ENCODE results near the gene FGFBP3.
"Not testable (repeated sequence)": the region's sequence is repeated elsewhere in the genome, so short reads cannot be mapped to it uniquely, and the experiment has no call there.

Gene FGFBP3

GRCh38 chr10:91901784-91902677, 7.3 kb downstream of the FGFBP3 start:
- DNase-seq (ENCODE audit: low read depth in 2 of 2): peak; percentile 43 to 66

- DNase-seq (ENCODE audit: low read depth in 2 of 2): no peak
These were observed 11.9 kb downstream of the FGFBP3 start for GRCh38 chr10:91897421-91897820.

DNA sequence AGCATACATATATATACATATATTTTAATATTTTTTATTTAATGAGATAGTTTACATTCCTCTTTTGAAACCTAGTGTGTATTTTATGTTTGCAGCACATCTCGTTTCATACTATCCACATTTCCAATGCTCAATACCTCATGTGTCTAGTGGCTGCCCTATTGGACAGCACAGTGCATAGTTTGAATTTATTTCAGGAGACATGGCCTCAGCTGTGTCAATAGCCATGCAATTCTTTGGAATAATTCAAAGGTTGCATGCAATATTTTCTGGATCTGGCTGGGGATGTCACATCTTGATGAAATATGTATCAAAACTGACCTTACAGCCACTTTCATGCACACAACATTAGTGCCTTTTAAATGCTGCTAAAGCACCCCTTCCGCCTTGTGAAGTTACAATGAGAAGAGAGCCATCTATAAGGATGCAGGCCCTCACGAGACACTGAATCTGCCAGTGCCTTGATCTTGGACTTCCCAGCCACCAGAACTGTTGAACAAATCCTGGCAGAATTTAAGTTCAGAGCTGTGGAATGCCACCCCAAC, 13.0 kb downstream of the FGFBP3 start:
- DNase-seq (ENCODE audit: low read depth in 2 of 2): no peak

- not testable (repeated sequence) for DNase-seq (ENCODE audit: low read depth in 2 of 2)
These were observed 15.0 kb downstream of the FGFBP3 start for GRCh38 chr10:91894261-91894685.

GRCh38 chr10:91893051-91893450, 16.2 kb downstream of the FGFBP3 start:
- no peak for DNase-seq (ENCODE audit: low read depth in 2 of 2)

GRCh38 chr10:91891125-91892001, 17.9 kb downstream of the FGFBP3 start:
- no peak for DNase-seq (ENCODE audit: low read depth in 2 of 2)

- peak in 1 of 2 donors; percentile 15 for DNase-seq (ENCODE audit: low read depth in 2 of 2)
These were observed 21.8 kb downstream of the FGFBP3 start for GRCh38 chr10:91887272-91888076.

GRCh38 chr10:91886954-91887271, 22.4 kb downstream of the FGFBP3 start:
- DNase-seq (ENCODE audit: low read depth in 2 of 2): no peak

DNA sequence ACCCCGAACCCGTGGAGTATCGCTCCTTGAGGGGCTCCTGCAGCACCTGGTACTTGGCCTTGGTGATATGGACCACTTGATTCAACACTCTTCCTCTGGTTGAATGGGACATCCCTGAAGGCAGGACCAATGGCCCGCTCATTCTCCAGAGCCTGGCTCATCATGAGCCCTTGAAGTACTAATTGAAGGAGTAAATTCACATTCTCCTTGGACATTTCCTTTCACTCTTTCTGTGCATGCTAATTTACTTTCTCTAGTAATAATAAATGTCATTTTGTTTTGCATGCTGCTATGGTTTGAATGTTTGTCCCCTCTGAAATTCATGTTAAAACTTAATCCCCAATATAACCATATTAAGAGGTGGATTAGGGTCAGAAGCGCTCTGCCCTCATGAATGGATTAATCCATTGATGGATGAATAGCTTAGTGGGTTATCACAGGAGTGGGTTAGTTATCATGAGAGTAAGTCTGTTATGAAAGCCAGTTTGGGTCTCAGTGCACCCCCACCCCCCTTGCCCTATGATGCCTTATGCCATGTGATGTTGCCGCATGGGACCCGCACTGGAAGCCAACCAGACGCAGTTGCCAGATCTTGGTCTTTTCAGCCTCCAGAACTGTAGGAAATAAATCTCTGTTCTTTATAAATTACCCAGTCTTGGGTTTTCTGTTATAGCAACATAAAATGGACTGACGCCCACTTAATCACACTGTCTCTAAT, 23.8 kb downstream of the FGFBP3 start:
- no peak for DNase-seq (ENCODE audit: low read depth in 2 of 2)

- no peak for DNase-seq (ENCODE audit: low read depth in 2 of 2)
These were observed 24.8 kb downstream of the FGFBP3 start for GRCh38 chr10:91884536-91884935.

- DNase-seq (ENCODE audit: low read depth in 2 of 2): no peak
These were observed 25.5 kb downstream of the FGFBP3 start for GRCh38 chr10:91883549-91884444.

DNA sequence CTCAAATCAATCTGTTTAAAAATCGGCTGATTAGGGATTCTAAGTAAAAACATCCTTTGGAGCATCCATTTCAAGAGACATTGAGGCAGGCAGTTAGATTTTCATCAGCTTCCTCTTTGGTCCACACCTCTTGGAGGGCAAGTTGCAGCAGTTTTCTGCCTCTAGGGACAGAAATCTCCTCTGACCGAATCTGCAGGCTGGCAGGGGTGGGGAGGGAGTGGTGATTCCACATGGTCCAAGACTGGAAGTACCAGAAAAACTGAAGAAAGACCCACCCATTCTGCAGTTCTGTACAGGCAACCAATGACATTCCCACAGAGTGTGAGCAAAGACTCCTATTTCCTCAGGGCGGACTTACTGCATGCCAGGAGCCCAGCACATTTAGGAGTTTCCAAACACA, 29.0 kb downstream of the FGFBP3 start:
- DNase-seq (ENCODE audit: low read depth in 2 of 2): no peak

DNA sequence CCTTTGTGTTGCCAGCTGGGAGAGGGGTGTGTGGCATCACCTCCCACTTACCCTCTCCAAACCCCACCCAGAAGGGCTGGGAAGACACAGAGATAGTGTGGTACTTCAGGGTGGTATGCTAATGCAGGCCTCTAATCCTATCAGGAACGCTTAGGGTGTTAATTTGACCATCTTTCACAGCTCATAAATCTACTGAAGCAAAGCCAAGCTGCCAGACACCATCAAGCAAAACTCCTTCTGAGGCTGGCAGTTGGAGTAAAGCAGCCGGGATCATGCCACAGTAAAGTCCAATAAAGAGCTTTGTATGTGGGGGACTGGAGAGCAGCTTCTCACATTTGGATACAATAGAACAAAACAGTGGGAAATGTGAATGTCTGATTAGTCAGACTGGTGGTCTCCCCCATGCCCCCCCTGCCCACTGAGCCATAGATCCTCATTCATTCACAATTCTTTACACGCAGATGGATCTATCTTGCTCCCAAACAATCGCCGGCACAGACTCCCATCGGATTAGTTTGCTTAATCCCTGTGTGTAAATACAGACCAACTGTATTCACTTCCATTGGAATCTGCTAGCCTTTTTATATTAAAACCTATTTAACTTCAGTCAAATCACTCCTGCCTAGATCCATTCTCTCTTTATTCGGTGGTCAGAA, 29.6 kb downstream of the FGFBP3 start:
- DNase-seq (ENCODE audit: low read depth in 2 of 2): no peak

DNA sequence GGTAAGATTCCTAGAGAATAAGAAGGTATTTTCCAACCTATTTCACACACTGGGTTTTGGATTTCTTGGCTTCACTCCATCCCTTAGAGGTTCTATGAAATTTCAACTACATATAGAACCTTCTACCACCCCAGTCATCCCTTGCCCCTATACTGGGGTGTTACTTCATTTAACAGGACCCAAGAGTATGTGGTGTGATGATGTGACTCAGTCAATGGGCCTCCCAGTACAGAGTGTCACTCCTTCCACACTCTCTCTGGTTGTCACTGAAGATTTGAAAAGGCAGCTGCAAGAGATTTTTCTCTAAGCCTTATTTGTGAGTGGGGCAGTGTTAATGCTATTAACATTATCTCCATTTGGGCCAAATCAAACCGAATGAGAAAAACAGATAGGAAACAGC, 33.5 kb downstream of the FGFBP3 start:
- no peak for DNase-seq (ENCODE audit: low read depth in 2 of 2)

DNA sequence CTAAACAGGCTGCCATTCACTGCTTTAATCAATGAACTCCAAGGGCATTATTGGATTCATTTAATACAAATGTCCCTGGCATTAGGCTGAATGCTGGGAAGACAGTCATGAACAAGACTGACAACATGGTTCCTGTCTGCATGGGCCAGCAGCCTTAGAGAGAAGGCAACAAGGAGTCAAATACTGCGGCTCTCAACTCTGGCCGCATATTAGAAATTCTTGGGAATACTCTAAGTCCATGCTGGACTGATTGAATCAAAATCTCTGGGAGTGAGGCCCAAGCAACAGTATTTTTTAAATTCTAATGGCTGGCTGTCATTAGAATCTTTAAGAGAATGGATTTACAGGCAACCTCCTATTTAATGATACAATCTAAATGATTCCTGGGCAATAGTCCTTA, 34.1 kb downstream of the FGFBP3 start:
- DNase-seq (ENCODE audit: low read depth in 2 of 2): no peak

GRCh38 chr10:91865562-91866081, 43.7 kb downstream of the FGFBP3 start:
- DNase-seq (ENCODE audit: low read depth in 2 of 2): no peak

DNA sequence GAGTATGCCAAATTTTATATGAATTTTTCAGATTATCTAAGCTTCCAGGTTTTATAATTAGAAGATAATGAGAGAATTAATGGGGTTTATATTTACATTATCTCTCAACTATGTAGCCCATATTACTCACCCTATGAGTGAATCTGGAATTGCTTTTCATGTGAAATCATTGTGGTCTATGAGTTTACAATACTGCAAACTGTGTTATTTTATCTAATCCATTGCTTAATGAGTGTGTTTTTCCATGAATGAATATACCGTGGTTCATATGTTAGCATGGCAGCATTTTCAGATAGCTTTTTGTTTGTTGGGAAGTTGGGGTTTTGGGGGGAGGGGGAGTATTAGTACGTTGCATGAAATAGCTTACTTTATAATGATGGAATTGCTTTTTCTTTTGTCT, 44.5 kb downstream of the FGFBP3 start:
- DNase-seq (ENCODE audit: low read depth in 2 of 2): no peak

GRCh38 chr10:91864099-91864498, 45.2 kb downstream of the FGFBP3 start:
- no peak for DNase-seq (ENCODE audit: low read depth in 2 of 2)

DNA sequence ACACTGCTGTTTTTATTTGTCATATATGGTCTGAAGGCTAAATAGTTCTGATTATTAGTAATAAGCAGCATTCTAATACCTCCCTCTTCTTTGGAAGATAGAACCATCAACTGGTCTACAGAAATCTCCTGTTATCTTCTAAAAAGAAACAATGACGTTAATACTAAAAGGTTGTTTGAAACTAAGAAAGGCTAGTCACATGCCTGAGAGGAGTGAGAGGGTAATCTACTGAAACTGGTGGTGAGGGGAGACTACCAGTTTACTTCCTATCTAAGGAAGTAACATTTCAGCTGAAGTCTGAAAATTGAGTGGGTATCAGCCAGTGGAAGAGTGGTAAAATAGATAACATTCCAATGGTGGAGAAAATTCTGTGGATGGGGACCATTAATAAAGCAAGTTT, 48.4 kb downstream of the FGFBP3 start:
- DNase-seq (ENCODE audit: low read depth in 2 of 2): no peak

All from stimulated activated CD8-positive, alpha-beta memory T cell treated with anti-CD3 and anti-CD28 coated beads, Interleukin-7, amount 100 ng/mL, for 4 hours (primary cell).